Activated T-cell treated with anti-CD3 and anti-CD28 coated beads for 1 hour (primary cell): ENCODE data around the gene JMJD8.

Source experiments
- DNase-seq: peaks from one replicate; pipeline ENCODE4 v3.0.0-alpha.2; 2020; ENCODE audit warnings: low read depth

Gene JMJD8

GRCh38 chr16:689175-689897, 5.2 kb upstream of the JMJD8 start:
- no peak for DNase-seq

- no peak for DNase-seq
Observed at GRCh38 chr16:687499-687898, 3.4 kb upstream of the JMJD8 start.

GRCh38 chr16:686459-687260, 2.5 kb upstream of the JMJD8 start:
- DNase-seq = no peak

- no peak for DNase-seq
Observed at GRCh38 chr16:685967-686366, 1.8 kb upstream of the JMJD8 start.

GRCh38 chr16:684961-685696, 995 bp upstream of the JMJD8 start:
- no peak for DNase-seq

GRCh38 chr16:683396-684070, 601 bp downstream of the JMJD8 start:
- DNase-seq = no peak

- no peak for DNase-seq
Observed at GRCh38 chr16:682493-683395, 1.4 kb downstream of the JMJD8 start.

- DNase-seq = no peak
Observed at GRCh38 chr16:681746-682427, 2.2 kb downstream of the JMJD8 start.

GRCh38 chr16:680967-681745, 3.0 kb downstream of the JMJD8 start:
- DNase-seq = no peak

GRCh38 chr16:680625-680945, 3.5 kb downstream of the JMJD8 start:
- no peak for DNase-seq

GRCh38 chr16:679814-680624, 4.1 kb downstream of the JMJD8 start, which contains the start of gene STUB1:
STUB1 (plus strand) TSS chr16:680410; CDS start chr16:680526, 116 bp downstream.
- DNase-seq = peak; percentile 82

GRCh38 chr16:678858-679813, 5.0 kb downstream of the JMJD8 start:
- peak; percentile 36 for DNase-seq

- DNase-seq = no peak
Observed at GRCh38 chr16:678209-678857, 5.8 kb downstream of the JMJD8 start.

- no peak for DNase-seq
Observed at GRCh38 chr16:677316-678190, 6.6 kb downstream of the JMJD8 start.

GRCh38 chr16:676913-677312, 7.2 kb downstream of the JMJD8 start:
- DNase-seq = no peak

- DNase-seq = no peak
Observed at GRCh38 chr16:676565-676902, 7.6 kb downstream of the JMJD8 start.
